GM18517 (cell line): ENCODE results near the gene SLCO2A1.

Experiments
- ATAC-seq: cut with Tn5 transposase; IDR thresholded peaks from one replicate; pipeline ENCODE4 v1.9.1; 2021; ENCODE audit warnings: mild to moderate bottlenecking, moderate library complexity; ENCODE audit not compliant: unreplicated experiment

Gene SLCO2A1

DNA sequence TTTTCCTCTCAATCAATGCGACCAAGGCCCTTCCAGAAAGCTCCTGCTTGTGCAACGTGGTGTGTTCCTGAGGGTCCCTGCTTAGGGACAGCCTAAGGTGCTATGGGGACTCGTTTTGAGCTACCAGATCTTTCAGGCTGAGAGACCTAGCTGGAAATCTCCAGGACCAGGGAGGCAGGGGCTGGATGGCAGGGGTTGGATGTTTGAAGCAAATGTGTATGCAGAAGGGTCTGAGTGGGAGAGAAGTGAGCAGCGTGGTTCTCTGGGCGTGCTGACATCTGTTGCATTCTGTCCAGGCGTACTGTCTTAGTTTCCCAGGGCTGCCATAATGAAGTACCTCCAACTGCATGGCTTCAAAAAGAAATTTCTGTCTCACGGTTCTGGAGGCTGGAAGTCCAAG, 31.7 kb upstream of the SLCO2A1 start:
- no peak for ATAC-seq

DNA sequence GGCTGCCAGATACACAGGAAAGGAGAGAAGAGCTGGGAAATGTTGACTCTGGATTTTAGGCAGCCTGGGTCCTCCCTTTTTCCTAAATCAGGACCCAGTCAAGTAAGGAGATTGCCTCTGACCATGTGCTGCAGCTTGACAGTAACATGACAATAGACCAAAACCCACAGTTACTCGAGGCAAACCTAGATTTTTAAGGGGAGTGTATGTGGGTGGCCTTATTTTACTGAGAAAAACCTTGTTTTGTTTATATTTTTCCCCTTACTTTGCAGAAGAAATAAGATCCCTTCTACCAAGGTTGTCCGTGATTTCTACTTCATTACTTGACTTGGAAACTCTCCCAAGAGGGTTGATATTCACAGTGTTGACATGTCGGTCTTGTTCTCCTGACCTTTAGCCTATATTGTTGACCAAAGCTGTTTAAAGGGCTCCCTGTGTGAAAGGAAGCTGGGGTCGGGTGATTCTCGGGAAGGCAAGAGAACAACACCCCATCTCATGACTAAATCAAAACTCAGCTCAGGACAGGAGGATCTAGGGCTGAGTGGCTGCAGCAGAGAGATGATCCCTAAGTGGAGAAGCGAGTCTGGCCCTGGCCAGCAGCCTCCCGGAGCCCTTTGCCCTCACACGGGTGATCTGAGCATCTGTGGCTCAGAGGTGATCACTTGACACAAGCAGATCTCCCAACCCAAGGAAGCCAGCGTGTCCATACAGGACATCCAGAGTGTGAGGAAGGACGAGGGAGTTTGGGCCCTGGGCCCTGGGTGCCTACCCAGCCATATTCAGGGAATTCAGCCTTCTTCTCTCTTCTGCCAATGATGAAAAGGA, 31.0 kb upstream of the SLCO2A1 start:
- no peak for ATAC-seq

DNA sequence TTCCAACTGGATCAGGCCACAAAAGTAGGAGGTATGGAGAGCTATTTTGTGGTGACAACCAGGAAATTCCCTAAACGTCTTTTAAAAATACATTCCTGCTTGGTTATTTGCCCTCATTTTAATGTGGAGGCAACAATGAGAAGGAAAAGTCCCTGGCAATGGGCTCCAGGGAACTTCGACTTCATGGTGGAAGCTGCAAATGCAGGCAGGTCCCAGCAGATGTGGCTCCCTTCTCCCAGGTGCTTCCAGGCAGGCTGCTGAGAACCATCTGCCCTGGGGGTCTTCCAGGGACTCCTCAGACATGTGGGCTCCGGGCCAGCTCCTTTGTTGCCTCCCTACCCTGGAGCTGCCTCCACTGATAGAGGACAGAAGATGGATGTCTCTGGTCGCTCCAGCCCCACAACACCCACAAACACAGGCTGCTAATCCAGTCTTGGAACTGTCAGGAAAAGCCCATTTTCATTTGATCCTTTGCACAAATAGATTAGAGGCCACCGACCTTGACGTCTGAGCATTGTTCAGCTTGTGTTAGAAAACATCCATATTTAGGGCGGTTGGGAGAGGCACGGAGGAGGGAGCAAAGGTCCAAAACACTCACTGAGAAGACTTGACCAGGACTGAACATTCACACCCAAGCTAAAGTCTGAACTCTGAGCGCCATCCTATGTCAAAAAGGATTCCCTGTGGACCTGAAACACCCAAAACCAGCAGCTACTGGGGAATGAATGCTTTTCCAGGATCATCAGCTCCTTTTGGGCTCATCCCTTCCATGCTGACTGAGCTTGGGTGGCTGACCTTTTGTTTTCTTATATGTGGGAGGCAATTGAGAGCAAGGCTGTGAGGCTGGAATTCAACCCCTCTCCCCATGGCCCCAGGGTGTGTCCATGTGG, 30.2 kb upstream of the SLCO2A1 start:
- no peak for ATAC-seq

DNA sequence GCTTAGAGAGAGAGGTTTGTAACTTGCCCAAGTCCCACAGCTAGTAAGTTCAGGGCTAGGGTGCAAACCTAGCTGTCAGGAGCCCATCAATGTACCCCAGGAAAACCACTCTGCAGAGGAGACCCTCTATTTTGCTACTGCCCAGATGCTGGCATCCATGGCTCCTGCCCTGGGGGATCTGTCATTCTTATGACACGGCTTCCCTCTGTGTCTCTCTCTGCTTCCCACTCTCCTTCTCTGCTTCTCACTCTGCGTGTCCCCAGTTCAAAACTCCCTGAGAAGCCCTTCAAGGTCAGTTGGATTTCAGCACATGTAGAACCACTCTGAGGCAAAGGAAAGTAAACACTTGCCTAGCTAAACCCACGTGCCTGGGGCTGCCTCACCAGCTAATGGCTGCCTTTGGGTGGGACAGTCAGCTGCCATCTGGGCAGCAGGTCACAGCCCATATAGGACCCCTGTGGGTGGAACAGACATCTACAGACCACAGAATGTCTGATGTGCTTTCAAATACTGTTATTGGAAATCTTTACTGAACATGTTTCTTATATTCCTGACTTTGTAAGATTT, 29.4 kb upstream of the SLCO2A1 start:
- ATAC-seq = no peak

DNA sequence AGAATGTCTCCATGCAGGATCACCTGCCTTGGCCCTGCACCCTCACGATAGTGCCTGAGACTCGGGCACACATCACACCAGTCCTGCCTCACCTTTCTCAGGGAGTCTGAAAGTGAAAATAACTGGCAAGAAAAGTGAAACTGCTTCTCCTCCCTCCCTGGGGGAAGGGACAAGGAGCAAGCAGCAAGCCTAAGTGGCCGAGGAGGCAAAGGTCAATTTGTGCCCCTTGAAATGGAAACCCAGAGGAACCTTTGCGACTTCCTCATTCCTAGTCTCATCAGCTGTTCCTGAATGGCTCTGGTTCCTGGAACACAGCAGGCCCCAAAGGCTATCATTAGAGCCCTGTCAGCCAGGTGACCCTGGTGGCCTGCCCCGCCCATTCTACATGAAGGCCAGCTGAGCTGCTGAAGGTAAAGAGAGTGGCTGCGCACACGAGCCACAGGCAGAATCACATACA, 28.0 kb upstream of the SLCO2A1 start:
- ATAC-seq = no peak

DNA sequence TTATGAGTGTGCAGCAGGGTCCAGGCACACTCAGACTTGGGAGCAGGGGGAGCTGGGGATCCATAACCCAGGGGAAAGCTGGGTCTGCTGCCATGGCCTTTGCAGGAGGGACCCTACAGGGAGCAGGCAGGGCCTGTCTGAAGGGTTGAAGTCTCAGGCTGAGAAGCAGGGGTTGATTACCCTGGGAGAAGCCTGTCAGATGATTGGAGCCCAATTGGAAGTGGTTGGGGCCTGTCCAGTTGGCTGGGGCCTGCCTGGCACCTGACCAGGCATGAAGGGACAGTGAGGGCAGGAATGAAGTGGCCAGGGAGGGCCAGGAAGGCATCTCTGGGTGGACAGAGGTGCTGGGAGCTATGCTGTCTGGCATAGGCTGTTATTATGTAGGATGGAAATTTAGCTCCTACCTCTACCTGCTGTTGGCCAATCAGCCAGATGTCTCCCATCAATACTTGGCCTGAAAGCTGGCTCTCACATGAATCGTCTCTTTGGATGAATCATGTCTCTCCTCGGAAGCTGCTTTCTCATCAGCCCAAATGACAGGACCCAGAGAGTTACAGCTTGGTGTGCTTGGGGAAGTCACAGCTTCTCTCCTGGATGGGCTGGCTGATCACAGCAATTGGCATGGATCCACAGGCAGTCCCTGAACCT, 27.4 kb upstream of the SLCO2A1 start:
- ATAC-seq = no peak

DNA sequence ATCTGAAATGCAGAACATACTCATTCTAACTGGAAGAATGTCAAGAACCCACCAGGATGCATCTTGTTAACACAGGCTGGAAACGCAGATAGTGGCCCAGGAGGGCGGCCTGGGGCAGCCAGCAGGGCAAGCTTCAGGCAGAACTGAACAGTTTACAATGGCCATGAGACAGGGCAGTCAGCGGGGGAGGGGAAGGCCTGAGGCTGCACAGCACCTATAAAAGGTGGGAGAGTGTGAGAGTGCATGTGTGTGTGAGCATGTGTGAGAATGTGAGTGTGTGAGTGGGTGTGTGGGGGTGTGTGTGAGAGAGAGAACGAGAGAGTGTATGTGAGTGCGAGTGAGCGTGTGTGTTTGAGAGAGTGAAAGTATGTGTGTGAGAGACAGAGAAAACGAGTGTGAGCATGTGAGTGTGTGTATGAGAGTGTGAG, 26.8 kb upstream of the SLCO2A1 start:
- ATAC-seq = no peak

DNA sequence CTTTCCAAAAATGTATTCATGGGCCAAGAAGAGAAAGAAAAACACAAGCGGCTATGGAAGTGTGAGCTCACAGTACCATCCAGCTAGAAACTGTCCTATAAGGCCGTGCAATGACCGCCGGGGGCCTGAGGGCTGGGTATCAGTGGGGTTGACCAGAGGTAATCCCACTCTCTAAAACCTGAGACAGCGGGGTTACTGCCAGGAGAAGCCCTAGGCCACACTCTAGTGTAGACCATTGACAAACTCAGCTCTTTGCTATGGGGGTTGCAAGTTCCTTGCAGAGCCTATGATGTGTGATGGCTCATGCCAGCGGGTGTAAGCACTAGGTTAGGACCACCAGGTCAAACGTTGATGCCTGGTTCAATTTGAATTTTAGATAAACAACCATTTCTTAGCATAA, 25.9 kb upstream of the SLCO2A1 start:
- ATAC-seq = no peak

DNA sequence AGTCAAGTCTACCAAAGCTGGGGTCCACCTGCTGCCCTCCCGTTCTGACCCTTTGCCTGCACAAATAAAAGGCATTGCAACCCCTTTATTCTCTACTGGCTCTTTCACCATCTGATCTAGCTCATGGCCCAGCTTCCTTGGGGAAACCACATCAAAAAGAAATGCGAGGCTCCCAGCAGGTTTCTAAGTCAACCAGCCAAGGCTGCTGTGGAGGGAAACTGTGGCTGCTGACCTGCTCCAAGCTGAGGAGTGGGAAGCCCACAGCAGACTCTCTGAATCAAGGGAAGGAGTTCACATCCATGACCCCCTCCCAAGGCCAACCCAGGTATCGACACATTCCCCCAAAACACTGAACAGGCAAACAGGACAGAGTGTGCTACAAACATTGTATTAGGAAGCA, 25.2 kb upstream of the SLCO2A1 start:
- no peak for ATAC-seq

DNA sequence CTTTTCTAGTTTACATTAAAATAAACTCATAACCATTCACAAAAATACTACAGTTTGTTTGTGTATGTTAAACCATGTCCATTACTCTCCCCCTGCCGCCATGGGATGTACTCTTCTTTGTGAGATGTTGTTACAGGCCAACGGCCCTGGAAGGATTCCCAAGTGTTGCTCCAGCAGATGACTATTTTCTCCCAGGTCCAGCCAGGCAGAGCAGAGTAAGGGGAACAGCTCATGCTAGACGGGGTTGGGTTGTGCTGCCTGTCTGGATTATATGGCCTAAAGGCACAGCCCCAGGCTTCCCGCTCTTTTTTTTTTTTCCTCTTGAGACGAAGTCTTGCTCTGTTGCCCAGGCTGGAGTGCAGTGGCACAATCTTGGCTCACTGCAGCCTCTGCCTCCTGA, 24.5 kb upstream of the SLCO2A1 start:
- ATAC-seq = no peak

DNA sequence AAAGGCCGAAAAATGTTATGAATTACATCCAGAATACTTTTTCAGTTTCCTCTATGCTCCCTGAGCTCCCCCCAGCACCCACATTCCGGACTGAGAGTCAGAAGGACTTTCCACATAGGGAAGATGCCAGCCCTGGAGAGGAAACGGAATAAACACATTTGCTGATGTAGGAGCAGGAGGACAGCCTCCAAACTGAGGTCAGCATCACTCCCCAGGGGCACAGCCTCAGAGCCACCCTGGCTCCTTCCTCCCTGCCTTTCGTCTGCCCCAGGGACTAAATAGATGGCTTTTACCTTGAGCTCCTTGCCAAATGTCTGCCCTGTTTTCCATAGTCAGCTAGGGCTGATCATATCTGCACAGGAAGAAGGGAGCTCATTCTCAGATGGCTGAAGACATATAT, 22.6 kb upstream of the SLCO2A1 start:
- ATAC-seq = no peak

DNA sequence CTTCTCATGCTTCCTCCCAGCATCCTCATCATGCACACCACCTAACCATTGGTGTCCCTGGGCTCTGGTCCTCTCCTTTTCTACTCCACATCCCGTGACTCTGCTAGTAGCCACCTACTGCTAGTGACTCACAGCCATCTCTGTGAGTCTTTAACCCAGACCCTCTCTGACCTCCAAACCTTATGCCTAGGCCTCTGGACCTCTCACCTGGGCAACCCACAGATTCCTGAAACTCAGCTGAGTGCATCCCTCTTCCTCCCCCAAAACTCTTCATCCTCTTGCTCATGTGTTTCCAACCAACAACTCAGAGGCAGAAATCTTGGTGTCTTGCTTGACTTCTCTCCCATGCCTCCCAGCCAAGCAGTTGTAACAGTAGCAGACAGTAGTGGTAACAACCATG, 20.0 kb upstream of the SLCO2A1 start:
- ATAC-seq = no peak

DNA sequence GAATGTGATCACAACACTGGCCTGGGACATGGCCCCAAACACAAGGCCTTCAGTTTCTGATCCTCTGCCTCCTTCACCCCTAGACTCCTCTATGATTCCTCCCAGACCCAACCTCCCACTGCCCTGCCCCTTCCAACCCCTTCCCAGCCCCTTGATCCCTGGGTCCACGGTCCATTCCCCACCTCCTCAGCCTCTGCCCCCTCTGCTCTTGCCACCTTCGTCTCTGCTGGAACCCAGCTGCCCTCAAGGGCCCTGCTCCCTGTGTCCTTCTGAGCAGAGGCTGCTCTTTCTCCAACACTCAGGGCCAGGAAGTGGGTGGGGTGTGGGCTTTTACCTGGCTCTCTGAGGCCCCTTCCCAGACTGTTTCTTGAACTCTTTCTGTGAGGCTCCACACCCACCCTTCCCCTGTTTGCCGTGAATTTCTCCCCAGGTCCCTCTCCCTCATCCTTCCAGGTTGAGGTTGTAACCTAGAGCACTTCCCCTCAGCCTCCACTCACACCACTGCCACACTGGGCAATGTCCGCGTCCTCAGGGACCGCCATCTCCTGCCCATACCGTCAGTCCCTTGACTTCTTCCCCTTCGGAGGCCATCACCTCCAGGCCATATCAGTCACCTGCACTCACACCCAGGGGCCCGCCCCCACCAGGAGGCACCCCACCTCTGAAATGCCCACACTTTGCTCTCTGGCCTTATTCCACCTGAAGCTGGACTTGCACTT, 18.7 kb upstream of the SLCO2A1 start:
- no peak for ATAC-seq

DNA sequence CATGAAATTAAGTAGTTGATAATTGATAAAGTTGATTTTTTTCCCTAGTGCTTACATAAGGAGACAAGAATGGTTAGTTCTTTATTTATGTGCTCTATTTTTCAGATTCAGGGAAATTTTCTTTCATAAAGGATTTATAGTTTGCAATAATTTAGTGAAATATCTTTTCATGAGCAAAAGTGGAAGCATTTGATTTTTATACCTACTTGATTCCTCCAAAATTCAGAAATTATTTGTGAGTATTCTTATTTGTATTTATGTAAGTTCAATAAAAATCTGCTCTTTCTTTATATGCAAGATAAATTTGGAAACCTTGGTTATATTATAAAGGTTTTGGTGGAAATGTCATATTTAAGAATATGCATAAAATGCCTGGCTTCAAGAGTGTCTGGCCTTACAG, 14.7 kb upstream of the SLCO2A1 start:
- ATAC-seq = no peak

DNA sequence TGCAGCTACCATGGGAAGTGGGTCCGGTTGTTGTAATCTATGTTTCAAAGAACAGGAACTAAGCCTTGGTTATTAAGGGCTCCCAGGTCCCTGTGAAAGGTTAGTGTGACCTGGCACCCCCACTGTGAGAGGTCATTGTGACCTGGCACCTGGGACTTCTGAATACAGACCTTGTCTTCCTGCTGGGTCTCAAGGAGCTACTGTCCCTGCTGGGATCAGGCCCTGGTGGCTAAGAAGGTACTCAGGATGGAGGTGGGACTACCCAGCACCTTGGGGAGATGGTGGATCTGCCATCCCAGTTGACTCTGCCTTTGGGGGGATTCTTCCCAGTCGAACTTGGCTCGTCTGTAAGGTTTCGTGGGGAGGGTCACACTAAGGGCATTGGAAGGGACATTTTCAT, 10.3 kb upstream of the SLCO2A1 start:
- ATAC-seq = no peak

DNA sequence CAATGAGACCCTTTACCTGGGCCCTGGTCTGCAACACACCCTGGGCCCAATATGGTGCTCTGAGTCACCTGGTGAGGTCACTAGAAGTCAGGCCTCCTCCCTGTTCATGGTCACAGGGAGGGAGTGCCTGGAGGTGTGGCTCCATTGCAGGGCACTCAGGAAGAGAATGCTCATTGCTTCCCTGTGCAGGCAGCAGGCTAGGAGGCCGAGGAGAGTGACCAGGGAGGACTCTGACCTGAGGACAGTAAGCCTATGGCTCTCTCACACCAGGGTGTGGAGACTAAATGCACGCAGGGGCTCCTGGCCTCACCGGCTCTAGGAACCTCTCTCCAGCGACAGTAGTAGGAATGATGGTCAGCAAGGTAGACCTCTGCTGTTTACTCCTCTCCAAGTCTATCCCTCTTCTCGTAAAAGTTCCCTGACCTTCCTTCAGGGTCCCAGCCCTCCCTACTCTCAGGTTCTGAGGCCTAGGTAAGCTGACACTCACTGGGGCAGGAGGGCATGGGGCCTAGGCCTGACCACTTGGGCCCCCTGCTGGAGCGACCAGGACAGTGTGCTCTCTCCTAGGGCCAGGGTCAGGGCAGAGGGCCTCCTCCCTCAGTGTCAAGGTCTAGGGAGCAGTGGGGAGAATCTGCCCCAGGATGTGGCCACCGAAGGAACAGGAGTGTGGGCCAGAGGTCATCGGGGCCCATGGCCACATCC, 9.6 kb upstream of the SLCO2A1 start:
- no peak for ATAC-seq

DNA sequence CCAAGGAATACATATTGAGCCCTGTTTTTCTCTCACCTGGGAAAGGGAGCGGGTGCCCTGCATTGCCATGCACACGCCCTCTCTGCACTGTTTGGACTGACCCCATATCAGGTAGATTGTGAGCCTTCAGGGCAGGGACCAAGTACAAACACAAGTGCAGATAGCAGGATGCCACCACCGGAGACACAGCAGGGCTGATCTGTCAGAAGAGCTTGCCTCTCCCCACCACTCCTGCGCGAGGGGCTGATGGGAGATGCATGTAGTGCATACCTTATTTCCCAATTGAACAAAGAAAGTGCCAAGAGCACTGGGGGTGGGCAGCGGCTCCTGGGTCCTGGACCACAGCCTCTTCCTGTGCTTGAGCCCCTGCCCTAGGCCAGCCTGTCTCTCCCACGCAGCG, 9.0 kb upstream of the SLCO2A1 start:
- ATAC-seq = no peak

DNA sequence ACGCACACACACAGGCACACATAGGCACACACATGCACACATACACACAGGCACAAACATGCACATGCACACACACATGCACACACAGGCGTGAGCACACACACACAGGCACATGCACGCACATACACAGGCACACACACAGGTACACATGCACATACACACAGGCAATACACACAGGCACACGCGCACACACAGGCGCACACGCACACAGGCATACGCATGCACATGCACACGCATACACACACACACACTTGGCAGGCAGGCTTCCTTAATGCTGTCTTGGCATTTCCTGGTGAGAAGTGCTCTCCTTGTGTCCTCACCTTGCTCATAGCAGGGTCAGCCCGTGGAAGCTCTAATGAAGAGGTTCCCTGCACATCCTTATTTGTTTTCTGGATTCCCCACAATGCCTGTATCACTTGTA, 8.4 kb upstream of the SLCO2A1 start:
- ATAC-seq = no peak

DNA sequence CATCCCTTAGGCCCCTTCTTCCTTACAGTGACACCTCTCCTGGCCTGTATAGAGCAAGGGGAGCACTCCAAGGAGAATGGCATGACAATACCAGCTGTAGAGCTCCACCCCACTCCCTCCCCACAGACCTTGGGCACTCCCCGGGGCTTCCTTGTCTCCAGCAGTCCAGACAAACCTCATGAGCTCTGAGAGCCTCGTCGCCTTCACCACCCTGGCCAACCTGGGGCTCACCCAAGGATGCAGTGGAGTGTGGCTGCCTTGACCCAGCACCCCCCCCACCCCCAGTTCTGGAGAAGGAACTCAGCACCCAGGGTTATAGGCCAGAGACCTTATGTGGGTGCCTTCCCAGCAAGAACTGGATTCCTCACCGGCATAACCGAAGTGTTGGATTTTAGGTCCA, 7.4 kb upstream of the SLCO2A1 start:
- no peak for ATAC-seq

DNA sequence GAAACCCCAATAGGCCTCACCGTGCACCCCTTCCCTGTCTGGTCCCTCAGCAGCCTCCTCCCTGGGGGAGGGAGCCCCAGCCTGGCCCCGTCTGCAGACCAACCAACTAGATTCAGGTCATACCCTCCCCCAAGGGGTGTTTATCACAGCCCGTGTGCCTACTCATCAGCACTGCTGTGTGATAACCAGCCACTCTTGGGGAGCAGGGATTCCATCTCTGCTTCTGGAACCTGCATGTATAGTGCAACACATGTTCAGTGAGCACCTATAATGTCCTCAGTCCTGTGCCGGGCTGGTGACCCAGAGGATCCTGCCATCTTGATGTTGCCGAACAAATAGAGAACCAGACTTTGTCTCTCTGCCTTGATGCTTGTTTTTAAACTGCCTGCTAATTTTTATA, 6.6 kb upstream of the SLCO2A1 start:
- no peak for ATAC-seq
